MCF 10A (cell line): ENCODE results near the gene GNG13. TPM values are rescaled to one million over a fixed set of nuclear protein-coding genes. Genes with fewer than 3 reads are reported as not detected.

Experiments used
- BruUV-seq: library from RNA; stranded (reverse); fragments of 400-500 nt; replicated peaks from 2 replicates; lab custom pipeline; 2021; lab: Mats Ljungman, UMichigan
- CTCF ChIA-PET: fragments of 300-600 bp; sonication (Branson Sonifier 250); formaldehyde crosslinking; extraction: SDS; loops from one replicate; lab custom pipeline; 2021; ENCODE audit warnings: antibody characterized with exemption, inconsistent platforms; lab: Yijun Ruan, JAX
- POLR2A ChIA-PET: fragments of 300-600, 350-650 bp; sonication (Branson Sonifier 250); formaldehyde crosslinking; extraction: SDS; loops from one replicate; lab custom pipeline; 2020; ENCODE audit warnings: antibody characterized with exemption, inconsistent platforms; lab: Yijun Ruan, JAX
- DNase-seq: peaks from one replicate; pipeline ENCODE4 v3.0.0-alpha.2; 2018; ENCODE audit not compliant: unreplicated experiment
- H3K27ac Mint-ChIP-seq: one replicate; pipeline ENCODE4 v1.8.0; 2022; ENCODE audit warnings: mild to moderate bottlenecking, low read depth, mixed read lengths; ENCODE audit not compliant: unreplicated experiment
- H3K27me3 Mint-ChIP-seq: one replicate; pipeline ENCODE4 v1.8.0; 2022; ENCODE audit warnings: mixed read lengths; ENCODE audit not compliant: insufficient read depth, unreplicated experiment
- H3K36me3 Mint-ChIP-seq: one replicate; pipeline ENCODE4 v1.8.0; 2022; ENCODE audit warnings: mild to moderate bottlenecking, moderate library complexity, mixed read lengths; ENCODE audit not compliant: insufficient read depth, unreplicated experiment
- H3K4me1 Mint-ChIP-seq: one replicate; pipeline ENCODE4 v1.8.0; 2022; ENCODE audit warnings: mixed read lengths; ENCODE audit not compliant: insufficient read depth, unreplicated experiment
- H3K4me3 Mint-ChIP-seq: one replicate; pipeline ENCODE4 v1.8.0; 2022; ENCODE audit warnings: mild to moderate bottlenecking, moderate library complexity, mixed read lengths; ENCODE audit not compliant: unreplicated experiment
- H3K9me3 Mint-ChIP-seq: one replicate; pipeline ENCODE4 v1.8.0; 2022; ENCODE audit warnings: mixed read lengths; ENCODE audit not compliant: unreplicated experiment
- intact Hi-C: fragments of 100-400 bp; cut with micrococcal nuclease; formaldehyde crosslinking; loops from 2 replicates; pipeline ENCODE4 v1.14.1; 2022
- total RNA-seq: library from RNA; stranded (reverse); gene quantifications from 2 replicates; pipeline ENCODE4 v1.2.3, GENCODE V29; 2022
- TF ChIP-seq, protein P1 (sequence below): fragments of 200-600 bp; IDR thresholded peaks from one replicate; pipeline ENCODE4 v1.8.0; 2022; ENCODE audit warnings: antibody characterized with exemption, mild to moderate bottlenecking; ENCODE audit not compliant: unreplicated experiment

The GNG13 gene
- total RNA-seq, 1 experiment from 2014 or later: not detected

GRCh38 chr16:803754-804080 is 3.2 kb upstream of the GNG13 start:
- no TSS peak for BruUV-seq
- intact Hi-C loops: no loop called here
- POLR2A ChIA-PET: interaction anchor here (1.3 kb wide), 1 partner anchor 83 kb away, joined by 4 read pairs; the partner anchor contains the start of gene ANTKMT
- peaks cover 11% of the 10 kb centered on the region for H3K36me3 Mint-ChIP-seq
- no peak for DNase-seq
- H3K4me3 Mint-ChIP-seq: no peak overlapping the region
- H3K27ac Mint-ChIP-seq: no peak overlapping the region
- no peaks in the 10 kb centered on the region for H3K9me3 Mint-ChIP-seq
- no peaks in the 10 kb centered on the region for H3K4me1 Mint-ChIP-seq
- H3K27me3 Mint-ChIP-seq: peaks cover 8% of the 10 kb centered on the region
- TF ChIP-seq, protein P1, sequence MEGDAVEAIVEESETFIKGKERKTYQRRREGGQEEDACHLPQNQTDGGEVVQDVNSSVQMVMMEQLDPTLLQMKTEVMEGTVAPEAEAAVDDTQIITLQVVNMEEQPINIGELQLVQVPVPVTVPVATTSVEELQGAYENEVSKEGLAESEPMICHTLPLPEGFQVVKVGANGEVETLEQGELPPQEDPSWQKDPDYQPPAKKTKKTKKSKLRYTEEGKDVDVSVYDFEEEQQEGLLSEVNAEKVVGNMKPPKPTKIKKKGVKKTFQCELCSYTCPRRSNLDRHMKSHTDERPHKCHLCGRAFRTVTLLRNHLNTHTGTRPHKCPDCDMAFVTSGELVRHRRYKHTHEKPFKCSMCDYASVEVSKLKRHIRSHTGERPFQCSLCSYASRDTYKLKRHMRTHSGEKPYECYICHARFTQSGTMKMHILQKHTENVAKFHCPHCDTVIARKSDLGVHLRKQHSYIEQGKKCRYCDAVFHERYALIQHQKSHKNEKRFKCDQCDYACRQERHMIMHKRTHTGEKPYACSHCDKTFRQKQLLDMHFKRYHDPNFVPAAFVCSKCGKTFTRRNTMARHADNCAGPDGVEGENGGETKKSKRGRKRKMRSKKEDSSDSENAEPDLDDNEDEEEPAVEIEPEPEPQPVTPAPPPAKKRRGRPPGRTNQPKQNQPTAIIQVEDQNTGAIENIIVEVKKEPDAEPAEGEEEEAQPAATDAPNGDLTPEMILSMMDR: no peak
- CTCF ChIA-PET: interaction anchor here (0.6 to 0.9 kb wide), 3 partner anchors 8 to 300 kb away, joined by 3 to 4 read pairs (median 3); no protein-coding TSS in a partner anchor

DNA sequence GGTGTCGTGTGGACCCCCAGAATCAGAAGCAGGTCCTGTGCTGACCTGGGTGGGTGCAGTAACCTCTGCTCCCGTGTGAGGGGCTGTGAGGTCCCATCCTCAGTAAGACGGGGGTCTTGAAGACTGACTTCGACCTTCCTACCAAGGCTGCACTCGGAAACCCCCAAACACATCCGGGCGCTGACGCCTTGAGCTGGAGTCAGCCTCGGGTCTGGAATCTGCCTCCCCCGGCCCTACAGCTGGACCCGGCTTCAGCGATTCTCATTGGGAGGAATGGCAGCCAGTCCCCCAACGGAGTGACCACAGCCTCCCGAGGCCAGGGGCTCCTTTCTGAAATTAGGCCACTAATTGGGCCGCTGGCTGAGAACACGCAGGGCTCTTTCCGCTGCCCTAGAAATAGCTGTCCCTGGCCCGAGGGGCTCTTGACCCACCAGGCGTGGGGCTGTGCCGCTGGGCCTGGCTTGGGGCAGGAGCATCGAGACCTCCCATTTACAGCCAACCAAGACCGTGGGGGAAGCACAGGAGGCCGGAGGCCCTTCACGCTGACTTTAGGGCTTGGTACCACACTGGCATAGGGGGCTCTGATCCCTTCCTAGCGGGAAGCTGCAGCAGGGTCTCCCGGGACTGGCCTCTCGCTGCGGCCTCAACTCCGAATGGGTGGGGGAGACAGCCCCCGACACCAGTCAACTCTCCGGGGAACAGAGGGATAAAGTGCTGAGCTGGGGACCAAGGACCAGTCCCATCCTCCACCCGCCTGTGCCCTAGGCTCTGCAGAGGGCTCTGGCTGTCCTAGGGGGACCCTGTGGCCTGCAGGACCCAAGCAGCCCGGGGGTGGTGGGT is 2.6 kb upstream of the GNG13 start:
- Mint-ChIP-seq H3K27ac (no peak overlapping the region), H3K4me1 (no peaks in the 10 kb centered on the region), H3K36me3 (peaks cover 11% of the 10 kb centered on the region), H3K9me3 (no peaks in the 10 kb centered on the region), H3K4me3 (no peak overlapping the region), H3K27me3 (peaks cover 2% of the 10 kb centered on the region)
- ChIA-PET CTCF (interaction anchor here (0.6 to 0.9 kb wide), 3 partner anchors 9 to 254 kb away, joined by 3 read pairs; no protein-coding TSS in a partner anchor), POLR2A (interaction anchor here (0.6 kb wide), 1 partner anchor 276 kb away, joined by 3 read pairs; the partner anchor contains the start of gene CAPN15)
- TF ChIP-seq, protein P1: no peak
- intact Hi-C loops: no loop called here
- no TSS peak for BruUV-seq
- no peak for DNase-seq

DNA sequence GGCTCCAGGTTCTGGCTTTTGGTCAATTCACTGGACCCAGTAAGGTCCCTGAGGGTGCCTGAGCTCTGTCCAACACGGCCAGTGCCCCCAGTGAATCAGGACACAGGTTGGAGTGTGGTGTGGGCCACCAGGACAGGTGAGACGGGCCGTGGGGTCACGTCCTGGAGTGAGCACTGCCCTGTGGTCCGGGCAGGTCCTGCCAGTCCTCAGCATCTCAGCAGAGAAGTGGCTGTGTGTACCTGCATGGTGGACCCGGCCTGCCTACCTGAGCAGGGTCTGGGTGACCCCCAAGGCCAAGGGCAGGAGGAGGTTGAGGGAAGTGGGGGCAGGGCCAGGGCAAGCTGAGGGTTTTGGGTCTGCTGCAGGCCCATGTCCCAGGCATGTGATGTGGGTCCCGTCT is 1.9 kb upstream of the GNG13 start:
- intact Hi-C loops: no loop called here
- no peak for DNase-seq
- BruUV-seq: no TSS peak
- no peaks in the 10 kb centered on the region for H3K9me3 Mint-ChIP-seq
- no peaks in the 10 kb centered on the region for H3K4me1 Mint-ChIP-seq
- H3K27me3 Mint-ChIP-seq: no peaks in the 10 kb centered on the region
- TF ChIP-seq, protein P1: no peak
- H3K4me3 Mint-ChIP-seq: no peak overlapping the region
- H3K36me3 Mint-ChIP-seq: peaks cover 5% of the 10 kb centered on the region
- ChIA-PET POLR2A (no interaction called here), CTCF (interaction anchor here (0.6 kb wide), 1 partner anchor 187 kb away, joined by 3 read pairs; no protein-coding TSS in a partner anchor)
- no peak overlapping the region for H3K27ac Mint-ChIP-seq

DNA sequence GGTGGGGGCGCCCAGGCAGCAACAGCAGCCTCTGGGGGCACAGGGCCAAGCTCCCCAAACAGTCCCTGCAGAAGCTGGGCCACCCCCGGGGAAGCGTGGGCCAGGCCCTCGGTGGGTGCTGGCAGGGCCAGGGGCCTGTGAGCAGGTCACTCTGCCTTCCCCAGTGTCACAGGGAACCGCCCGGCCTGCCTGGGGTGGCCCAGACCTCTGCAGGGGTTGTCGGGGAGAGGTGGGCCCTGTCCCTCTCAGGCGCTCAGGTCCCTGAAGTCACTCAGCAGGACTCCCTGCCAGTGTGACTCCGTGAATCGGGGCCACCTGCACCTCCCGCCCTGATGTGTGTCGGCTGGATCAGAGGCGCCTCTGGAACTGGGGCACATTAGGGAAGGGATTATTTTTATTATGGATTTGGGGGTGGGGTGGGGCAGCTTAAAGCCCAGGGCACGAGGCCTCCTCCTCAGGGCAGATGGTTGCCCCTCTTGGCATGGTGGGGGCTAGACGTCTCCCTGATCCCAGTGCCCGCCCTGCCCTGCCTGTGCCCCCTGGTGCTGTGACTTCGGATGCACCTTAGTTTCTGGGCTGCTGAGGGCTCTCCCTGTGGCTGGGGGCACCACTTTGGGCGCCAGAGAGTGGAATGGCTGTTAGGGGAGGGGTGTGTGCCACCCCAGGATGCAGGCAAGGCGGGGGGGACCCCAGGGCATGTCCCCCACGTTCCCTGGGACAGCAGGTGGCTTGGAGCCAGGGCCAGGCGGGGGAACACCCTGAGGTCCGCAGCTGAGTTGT is 1.2 kb upstream of the GNG13 start:
- BruUV-seq: no TSS peak
- H3K27ac Mint-ChIP-seq: no peak overlapping the region
- no peak for DNase-seq
- ChIA-PET POLR2A (interaction anchor here (1.0 kb wide), 1 partner anchor 19 kb away, joined by 3 read pairs; no protein-coding TSS in a partner anchor), CTCF (interaction anchor here (0.6 kb wide), 2 partner anchors 17 to 91 kb away, joined by 3 read pairs; no protein-coding TSS in a partner anchor)
- no peak overlapping the region for H3K4me3 Mint-ChIP-seq
- no peaks in the 10 kb centered on the region for H3K27me3 Mint-ChIP-seq
- H3K36me3 Mint-ChIP-seq: peaks cover 5% of the 10 kb centered on the region
- H3K4me1 Mint-ChIP-seq: no peaks in the 10 kb centered on the region
- TF ChIP-seq, protein P1: no peak
- intact Hi-C loops: no loop called here
- H3K9me3 Mint-ChIP-seq: no peaks in the 10 kb centered on the region
